Esophagus muscularis mucosa (tissue), 3 donors: ENCODE results near the gene CDIPT.
A peak's percentile ranks its signal among the peaks of the same experiment; 100 is the strongest.

ENCODE experiments used
- CTCF ChIP-seq, 3 experiments: fragments of 200-600 bp in 2 of 3; fragments of 450-650 bp in 1 of 3; sonication (generic) in 2 of 3; IDR thresholded peaks; one replicate each; pipeline ENCODE4 v1.5.1; 2017 to 2019; ENCODE audit warnings: antibody characterized with exemption in 3 of 3, mild to moderate bottlenecking in 2 of 3, moderate library complexity in 1 of 3
- POLR2A ChIP-seq: fragments of 450-650 bp; IDR thresholded peaks from one replicate; pipeline ENCODE4 v1.6.1; 2017; ENCODE audit warnings: antibody characterized with exemption, moderate library complexity, mild to moderate bottlenecking, low read depth
- POLR2AphosphoS5 ChIP-seq, 2 donors: sonication (generic); formaldehyde crosslinking; IDR thresholded peaks; one replicate each; pipeline ENCODE4 v1.6.1; 2017; ENCODE audit warnings: antibody characterized with exemption in 2 of 2

- TF ChIP-seq POLR2A (peak; percentile 41), CTCF (IDR thresholded peaks at IDR 0.05) (peak; percentile 89 to 96 (median 93)), POLR2AphosphoS5 (IDR thresholded peaks at IDR 0.05) (peak in 1 of 2 donors; percentile 97)
Observed at GRCh38 chr16:29815793-29816693, 47.0 kb downstream of the CDIPT start, which contains the start of gene PAGR1.
